ENCODE data around the gene HNRNPC.

The HNRNPC gene

DNA sequence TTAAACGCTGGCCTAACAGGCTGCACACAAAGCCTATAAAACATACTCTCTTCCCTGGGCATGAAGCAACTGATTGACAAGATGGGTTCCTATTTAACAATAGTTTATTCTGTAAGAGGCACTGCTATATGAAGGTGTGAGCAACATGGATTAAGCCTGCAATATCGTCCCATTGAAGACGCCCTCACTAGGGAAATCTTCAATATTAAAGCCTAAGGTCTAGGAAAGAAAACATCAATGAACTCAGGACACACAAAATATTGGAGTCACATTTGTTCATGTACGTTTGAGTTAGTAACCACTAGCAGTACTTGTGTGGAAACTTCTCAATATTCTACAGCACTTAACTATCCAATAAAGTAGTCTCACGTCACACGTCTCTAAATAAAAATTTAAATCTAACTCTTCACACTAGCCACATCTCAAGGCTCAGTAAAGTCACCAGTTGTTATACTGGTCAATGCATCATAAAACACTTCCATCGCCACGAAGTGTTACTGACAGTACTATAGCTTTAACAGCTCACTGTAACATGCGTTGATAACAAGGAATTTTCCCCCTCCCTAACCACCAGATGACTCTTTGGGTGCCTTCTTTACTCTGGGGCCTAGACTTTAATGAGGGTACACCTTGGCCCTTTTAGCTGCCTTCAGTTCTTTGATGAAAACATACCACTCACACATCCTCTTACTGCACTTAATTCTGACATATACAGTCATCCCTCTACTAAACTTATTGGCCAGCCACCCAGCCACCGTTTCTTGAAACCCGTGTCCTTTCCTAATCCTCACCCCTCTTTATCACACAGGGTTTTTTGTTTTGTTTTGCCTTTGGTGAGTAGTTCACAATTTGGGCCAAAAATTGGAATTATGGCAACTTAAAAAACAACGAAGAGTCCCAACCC, 63.3 kb downstream of the HNRNPC start:
- TF ChIP-seq, protein P1, sequence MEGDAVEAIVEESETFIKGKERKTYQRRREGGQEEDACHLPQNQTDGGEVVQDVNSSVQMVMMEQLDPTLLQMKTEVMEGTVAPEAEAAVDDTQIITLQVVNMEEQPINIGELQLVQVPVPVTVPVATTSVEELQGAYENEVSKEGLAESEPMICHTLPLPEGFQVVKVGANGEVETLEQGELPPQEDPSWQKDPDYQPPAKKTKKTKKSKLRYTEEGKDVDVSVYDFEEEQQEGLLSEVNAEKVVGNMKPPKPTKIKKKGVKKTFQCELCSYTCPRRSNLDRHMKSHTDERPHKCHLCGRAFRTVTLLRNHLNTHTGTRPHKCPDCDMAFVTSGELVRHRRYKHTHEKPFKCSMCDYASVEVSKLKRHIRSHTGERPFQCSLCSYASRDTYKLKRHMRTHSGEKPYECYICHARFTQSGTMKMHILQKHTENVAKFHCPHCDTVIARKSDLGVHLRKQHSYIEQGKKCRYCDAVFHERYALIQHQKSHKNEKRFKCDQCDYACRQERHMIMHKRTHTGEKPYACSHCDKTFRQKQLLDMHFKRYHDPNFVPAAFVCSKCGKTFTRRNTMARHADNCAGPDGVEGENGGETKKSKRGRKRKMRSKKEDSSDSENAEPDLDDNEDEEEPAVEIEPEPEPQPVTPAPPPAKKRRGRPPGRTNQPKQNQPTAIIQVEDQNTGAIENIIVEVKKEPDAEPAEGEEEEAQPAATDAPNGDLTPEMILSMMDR (conservative IDR thresholded peaks at IDR 0.05), result no peak
- TF ChIP-seq ZFX (IDR thresholded peaks at IDR 0.05), result no peak
- no peak overlapping the region for H3K27ac ChIP-seq

DNA sequence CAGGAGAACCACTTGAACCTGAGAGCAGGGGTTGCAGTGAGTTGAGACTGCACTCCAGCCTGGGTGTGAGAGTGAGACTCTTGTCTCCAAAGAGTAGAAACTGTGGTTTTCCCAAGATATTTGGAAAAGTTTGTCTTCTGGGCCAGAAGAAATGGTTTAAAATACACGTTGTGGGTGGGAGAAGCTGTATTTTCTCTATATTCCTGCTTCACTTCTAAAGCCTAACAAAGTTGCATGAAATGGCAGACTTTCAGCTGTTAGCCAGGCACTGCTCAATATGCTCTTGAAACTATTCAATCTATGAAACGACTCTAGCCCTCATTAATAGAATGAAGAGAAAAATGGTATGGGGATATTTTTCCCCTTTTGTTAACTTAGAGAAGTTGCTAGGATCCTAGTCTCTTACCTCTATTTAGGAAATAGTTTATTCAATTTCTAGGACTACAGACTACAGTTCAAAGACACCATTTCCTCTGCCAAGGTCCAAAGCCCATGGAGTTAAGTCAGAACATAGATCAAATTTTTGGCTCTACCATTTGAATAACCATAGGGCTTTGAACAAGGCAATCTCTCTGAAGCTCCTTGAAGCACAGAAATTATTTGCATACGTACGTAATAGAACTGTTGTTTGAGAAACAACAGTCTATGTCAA, 64.1 kb downstream of the HNRNPC start:
- H3K27ac ChIP-seq, result no peak overlapping the region
- TF ChIP-seq, protein P1 (conservative IDR thresholded peaks at IDR 0.05), result no peak
- no peak for TF ChIP-seq ZFX (IDR thresholded peaks at IDR 0.05)

DNA sequence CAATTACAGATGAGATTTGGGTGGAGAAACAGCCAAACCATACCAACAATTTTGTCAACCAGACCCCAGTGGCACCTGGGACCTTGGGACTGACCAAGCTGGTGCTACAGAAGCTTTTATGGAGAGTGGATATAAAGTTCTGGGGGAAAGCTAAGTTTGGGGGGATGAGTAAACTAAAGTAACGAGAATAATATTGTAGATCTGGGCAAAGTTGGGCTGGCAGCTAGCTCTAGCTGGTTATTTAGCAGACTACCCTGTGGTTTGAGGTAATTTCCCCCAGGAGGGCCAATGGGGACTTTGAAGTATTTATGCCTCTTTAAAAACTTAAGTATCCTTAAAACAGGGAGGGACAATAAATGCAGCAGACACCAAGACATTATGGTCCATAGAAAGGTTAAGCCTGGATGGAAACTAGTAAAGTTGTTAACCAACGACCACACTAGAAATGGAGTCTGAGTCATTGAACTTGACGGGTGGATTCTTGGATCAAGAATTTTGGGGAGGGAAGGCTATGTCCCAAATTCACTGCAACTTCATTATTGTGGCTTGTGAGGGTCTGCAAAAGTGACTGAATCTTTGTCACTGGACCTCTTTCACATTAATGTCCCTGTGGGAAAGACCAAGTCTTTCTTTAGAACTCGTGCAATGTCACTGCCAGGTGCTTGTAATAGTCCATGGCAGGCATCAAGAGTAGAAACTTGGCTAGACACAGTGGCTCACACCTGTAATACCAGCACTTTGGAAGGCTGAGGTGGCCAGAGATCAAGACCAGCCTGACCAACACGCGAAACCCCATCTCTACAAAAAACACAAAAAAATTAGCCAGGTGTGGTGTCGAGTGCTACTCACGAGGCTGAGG, 64.8 kb downstream of the HNRNPC start:
- TF ChIP-seq, protein P1 (conservative IDR thresholded peaks at IDR 0.05), result no peak
- no peak for TF ChIP-seq ZFX (IDR thresholded peaks at IDR 0.05)
- H3K27ac ChIP-seq, result no peak overlapping the region

DNA sequence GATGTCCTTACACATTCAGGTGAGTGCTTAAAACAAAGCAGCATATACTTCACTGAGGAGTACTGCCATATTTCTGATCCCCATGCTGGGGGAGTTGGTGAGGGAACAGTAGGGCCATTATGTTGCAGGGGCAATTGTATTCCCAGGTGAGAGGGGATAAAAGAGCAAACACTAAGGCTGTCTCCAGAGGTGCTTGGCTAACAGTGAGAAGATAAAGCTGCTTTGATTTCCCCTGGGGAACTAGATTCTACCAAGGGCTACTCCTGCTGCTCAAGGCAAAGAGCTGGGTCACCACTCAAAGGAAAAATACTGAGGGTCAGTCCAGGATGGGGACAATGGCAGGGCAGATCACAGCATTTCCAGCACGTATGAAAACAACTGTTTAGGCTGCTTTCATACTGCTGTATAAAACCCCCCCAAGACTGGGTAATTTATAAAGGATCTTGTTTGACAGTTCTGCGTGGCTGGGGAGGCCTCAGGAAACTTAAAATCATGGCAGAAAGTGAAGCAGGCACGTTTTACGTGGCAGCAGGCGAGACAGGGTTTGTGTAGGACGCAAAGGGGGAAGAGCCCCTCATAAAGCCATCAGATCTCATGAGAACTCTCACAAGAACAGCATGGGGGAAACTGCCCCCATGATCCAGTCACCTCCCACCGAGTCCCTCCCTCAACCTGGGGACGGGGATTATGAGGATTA, 65.6 kb downstream of the HNRNPC start:
- no peak for TF ChIP-seq ZFX (IDR thresholded peaks at IDR 0.05)
- TF ChIP-seq, protein P1 (conservative IDR thresholded peaks at IDR 0.05), result no peak
- no peak overlapping the region for H3K27ac ChIP-seq

DNA sequence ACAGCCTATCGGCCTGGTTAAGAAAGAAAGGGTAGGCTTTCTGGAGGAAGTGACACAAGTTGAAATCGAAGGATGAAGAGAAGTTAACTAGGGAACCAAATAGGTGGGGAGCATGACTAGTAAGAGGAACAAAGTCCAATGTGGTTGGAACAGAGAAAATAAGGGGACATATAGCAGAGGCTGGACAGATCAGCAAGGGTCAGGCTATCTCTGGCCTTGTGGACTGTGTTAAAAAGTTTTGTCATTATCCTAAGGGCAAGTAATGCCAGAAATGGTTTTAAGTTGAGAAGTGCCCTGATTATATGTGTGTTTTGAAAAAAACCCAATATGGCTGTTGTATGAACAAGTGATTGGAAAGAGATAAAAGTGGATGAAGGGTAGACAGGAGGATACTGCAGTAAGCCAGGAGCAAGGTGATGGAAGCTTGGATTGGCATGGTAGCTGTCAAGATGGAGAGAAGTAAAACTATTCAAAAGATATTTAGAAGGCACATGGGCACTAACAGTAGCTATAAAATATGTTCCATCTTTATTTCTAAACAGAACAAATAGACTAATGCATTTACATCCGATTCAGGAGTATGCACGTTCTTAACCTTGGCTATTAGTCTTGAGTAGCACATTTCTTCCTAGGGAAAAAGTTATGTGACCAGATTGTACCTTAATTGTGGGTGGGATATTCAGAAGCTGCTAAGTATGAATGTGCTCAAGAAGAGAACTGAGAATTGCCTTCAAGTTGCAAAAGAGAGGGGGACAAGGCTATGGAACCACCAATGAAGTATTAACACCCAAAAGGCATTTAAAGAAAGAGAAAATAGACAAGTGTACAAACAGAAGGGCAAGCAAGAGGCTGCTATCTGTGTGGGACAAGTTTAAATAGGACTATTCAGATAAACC, 66.5 kb downstream of the HNRNPC start:
- TF ChIP-seq, protein P1 (conservative IDR thresholded peaks at IDR 0.05), result no peak
- TF ChIP-seq ZFX (IDR thresholded peaks at IDR 0.05), result no peak
- H3K27ac ChIP-seq, result no peak overlapping the region
